ENCODE data around the gene ACP6.

The ACP6 gene

GRCh38 chr1:147634645-147635044 lies 35.7 kb downstream of the ACP6 start:
- no peak for TF ChIP-seq GATA3 (IDR thresholded peaks at IDR 0.05; ENCODE audit: low read depth, low read length)
- TF ChIP-seq GATA2 (IDR thresholded peaks at IDR 0.05; ENCODE audit: low read depth, low read length) = no peak

GRCh38 chr1:147633759-147634158 lies 36.6 kb downstream of the ACP6 start:
- TF ChIP-seq GATA3 (IDR thresholded peaks at IDR 0.05; ENCODE audit: low read depth, low read length) = no peak
- TF ChIP-seq GATA2 (IDR thresholded peaks at IDR 0.05; ENCODE audit: low read depth, low read length) = no peak

- TF ChIP-seq GATA2 (IDR thresholded peaks at IDR 0.05; ENCODE audit: low read depth, low read length) = no peak
- TF ChIP-seq GATA3 (IDR thresholded peaks at IDR 0.05; ENCODE audit: low read depth, low read length) = no peak
These were observed 38.5 kb downstream of the ACP6 start for GRCh38 chr1:147631839-147632238.

- TF ChIP-seq GATA2 (IDR thresholded peaks at IDR 0.05; ENCODE audit: low read depth, low read length) (no peak), GATA3 (IDR thresholded peaks at IDR 0.05; ENCODE audit: low read depth, low read length) (no peak)
These were observed 39.9 kb downstream of the ACP6 start for GRCh38 chr1:147630447-147630846.

GRCh38 chr1:147630022-147630421 lies 40.3 kb downstream of the ACP6 start:
- TF ChIP-seq GATA2 (IDR thresholded peaks at IDR 0.05; ENCODE audit: low read depth, low read length) (no peak), GATA3 (IDR thresholded peaks at IDR 0.05; ENCODE audit: low read depth, low read length) (no peak)

- TF ChIP-seq GATA3 (IDR thresholded peaks at IDR 0.05; ENCODE audit: low read depth, low read length) (no peak), GATA2 (IDR thresholded peaks at IDR 0.05; ENCODE audit: low read depth, low read length) (no peak)
These were observed 41.9 kb downstream of the ACP6 start for GRCh38 chr1:147628441-147628840.

GRCh38 chr1:147627435-147628110 lies 42.8 kb downstream of the ACP6 start:
- no peak for TF ChIP-seq GATA2 (IDR thresholded peaks at IDR 0.05; ENCODE audit: low read depth, low read length)
- no peak for TF ChIP-seq GATA3 (IDR thresholded peaks at IDR 0.05; ENCODE audit: low read depth, low read length)

- TF ChIP-seq GATA3 (IDR thresholded peaks at IDR 0.05; ENCODE audit: low read depth, low read length) (no peak), GATA2 (IDR thresholded peaks at IDR 0.05; ENCODE audit: low read depth, low read length) (no peak)
These were observed 43.6 kb downstream of the ACP6 start for GRCh38 chr1:147626739-147627138.

- no peak for TF ChIP-seq GATA2 (IDR thresholded peaks at IDR 0.05; ENCODE audit: low read depth, low read length)
- TF ChIP-seq GATA3 (IDR thresholded peaks at IDR 0.05; ENCODE audit: low read depth, low read length) = no peak
These were observed 44.0 kb downstream of the ACP6 start for GRCh38 chr1:147626291-147626690.

- TF ChIP-seq GATA2 (IDR thresholded peaks at IDR 0.05; ENCODE audit: low read depth, low read length) = no peak
- no peak for TF ChIP-seq GATA3 (IDR thresholded peaks at IDR 0.05; ENCODE audit: low read depth, low read length)
These were observed 44.8 kb downstream of the ACP6 start for GRCh38 chr1:147625362-147625995.

GRCh38 chr1:147624529-147624928 lies 45.8 kb downstream of the ACP6 start:
- TF ChIP-seq GATA2 (IDR thresholded peaks at IDR 0.05; ENCODE audit: low read depth, low read length) (no peak), GATA3 (IDR thresholded peaks at IDR 0.05; ENCODE audit: low read depth, low read length) (no peak)

- TF ChIP-seq GATA3 (IDR thresholded peaks at IDR 0.05; ENCODE audit: low read depth, low read length) (no peak), GATA2 (IDR thresholded peaks at IDR 0.05; ENCODE audit: low read depth, low read length) (no peak)
These were observed 46.3 kb downstream of the ACP6 start for GRCh38 chr1:147624011-147624410.

GRCh38 chr1:147622731-147623130 lies 47.6 kb downstream of the ACP6 start:
- TF ChIP-seq GATA3 (IDR thresholded peaks at IDR 0.05; ENCODE audit: low read depth, low read length) (no peak), GATA2 (IDR thresholded peaks at IDR 0.05; ENCODE audit: low read depth, low read length) (no peak)

- TF ChIP-seq GATA3 (IDR thresholded peaks at IDR 0.05; ENCODE audit: low read depth, low read length) (no peak), GATA2 (IDR thresholded peaks at IDR 0.05; ENCODE audit: low read depth, low read length) (no peak)
These were observed 49.8 kb downstream of the ACP6 start for GRCh38 chr1:147620543-147620942.

- no peak for TF ChIP-seq GATA2 (IDR thresholded peaks at IDR 0.05; ENCODE audit: low read depth, low read length)
- no peak for TF ChIP-seq GATA3 (IDR thresholded peaks at IDR 0.05; ENCODE audit: low read depth, low read length)
These were observed 50.6 kb downstream of the ACP6 start for GRCh38 chr1:147619741-147620140.
